EH (cell line): Measurements from ENCODE around the gene OR10V1.
A peak's percentile ranks its signal among the peaks of the same experiment; 100 is the strongest.

Experiments
- DNase-seq: peaks from one replicate; pipeline ENCODE4 v3.0.0-alpha.2; 2015; ENCODE audit warnings: low read depth

OR10V1 gene, protein sequence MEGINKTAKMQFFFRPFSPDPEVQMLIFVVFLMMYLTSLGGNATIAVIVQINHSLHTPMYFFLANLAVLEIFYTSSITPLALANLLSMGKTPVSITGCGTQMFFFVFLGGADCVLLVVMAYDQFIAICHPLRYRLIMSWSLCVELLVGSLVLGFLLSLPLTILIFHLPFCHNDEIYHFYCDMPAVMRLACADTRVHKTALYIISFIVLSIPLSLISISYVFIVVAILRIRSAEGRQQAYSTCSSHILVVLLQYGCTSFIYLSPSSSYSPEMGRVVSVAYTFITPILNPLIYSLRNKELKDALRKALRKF

GRCh38 chr11:59713745-59714144, at the start of gene OR10V1:
Gene OR10V1 (minus strand): TSS chr11:59713845. CDS start chr11:59713845, 0 bp downstream.
- no peak for DNase-seq

GRCh38 chr11:59761993-59762392, 48.3 kb upstream of the OR10V1 start:
- no peak for DNase-seq

GRCh38 chr11:59760771-59761170, 47.1 kb upstream of the OR10V1 start:
- no peak for DNase-seq

- DNase-seq, result no peak
These were observed 46.3 kb upstream of the OR10V1 start for GRCh38 chr11:59759900-59760299.

GRCh38 chr11:59758401-59759037, 44.9 kb upstream of the OR10V1 start:
- DNase-seq, result no peak

GRCh38 chr11:59756845-59757244, 43.2 kb upstream of the OR10V1 start:
- DNase-seq, result peak; percentile 50

- DNase-seq, result peak; percentile 28
These were observed 42.9 kb upstream of the OR10V1 start for GRCh38 chr11:59756558-59756840.

DNA sequence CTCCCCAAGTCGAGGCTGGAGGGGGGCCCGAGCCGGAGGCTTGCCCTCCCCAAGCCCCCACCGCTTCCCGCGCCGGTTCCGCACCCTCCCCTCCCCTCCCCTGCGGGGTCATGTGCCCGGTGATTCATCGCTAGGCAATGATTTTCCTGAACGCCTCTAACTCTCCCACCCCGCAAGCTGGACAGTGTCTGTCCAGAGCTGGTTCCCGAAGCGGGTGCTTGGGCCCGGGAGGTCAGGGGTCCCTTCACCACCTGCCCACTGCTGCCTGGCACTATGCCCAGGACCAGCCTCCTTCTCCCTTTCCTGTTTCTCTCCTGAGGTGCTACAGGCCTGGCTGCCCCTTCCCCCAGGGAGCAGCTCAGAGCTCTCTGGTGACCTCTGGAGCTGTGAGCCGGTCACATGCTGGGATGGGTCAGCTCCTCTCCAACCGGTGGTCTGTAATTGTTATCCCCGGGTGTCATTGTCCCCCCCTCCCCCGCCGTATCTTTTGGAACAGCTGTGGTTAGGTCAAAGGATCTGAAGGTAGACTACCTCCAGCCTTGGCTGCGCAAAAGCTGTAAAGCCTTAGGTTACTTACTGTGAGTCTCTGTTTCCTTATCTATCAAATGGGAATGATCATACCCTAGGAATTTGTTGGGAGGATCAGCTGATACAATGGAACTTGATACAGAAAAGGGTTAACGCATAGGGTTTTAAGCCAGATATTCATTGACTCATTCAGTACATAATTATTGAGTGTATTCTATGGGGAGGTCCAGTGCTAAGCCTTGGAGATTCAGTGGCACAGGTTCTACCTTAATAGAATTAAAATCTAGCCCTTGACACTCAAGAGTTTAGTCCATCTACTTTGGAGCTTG, 42.3 kb upstream of the OR10V1 start:
- peak; percentile 81 for DNase-seq

DNA sequence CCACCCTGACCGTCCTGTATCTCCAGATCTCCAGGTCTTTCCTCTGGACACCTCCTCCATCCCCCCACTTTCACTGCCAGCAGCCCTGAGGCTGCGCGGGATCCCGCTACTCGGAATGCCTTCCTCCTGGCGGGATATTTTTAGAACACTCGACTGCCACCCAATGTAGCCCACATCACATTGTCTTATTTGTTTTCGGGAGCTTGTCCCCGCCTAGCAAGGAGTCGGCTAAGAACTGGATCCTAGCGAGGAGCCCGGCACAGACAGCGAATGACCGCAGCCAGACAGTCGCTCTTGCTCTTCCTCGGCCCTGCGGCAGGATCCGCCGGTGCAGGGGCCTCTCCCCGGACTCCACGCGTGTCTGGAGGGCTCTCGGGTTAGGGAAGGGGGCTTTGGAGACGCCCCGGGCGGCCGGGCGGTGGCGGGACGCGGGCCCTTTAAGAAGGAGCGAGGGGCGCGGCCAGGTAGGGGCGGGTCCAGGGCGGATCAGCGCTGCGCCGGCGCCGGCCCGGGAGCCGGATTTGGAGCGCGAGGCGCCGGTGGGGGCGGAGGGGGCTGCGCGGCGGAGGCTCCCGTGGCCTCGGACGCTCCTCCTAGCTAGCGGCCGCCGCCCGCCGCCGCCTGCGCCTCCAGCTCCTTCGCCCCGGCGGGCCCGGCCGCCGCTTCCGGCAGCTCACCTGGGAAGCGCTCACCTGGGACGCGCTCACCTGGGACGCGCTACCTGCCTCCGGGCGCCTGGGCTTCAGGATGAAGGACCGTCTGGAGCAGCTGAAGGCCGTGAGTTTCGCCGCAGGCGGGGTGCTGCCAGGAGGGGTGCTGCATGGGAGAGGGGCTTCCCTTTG, 41.4 kb upstream of the OR10V1 start, which contains the start of gene STX3:
Gene STX3 (plus strand): TSS at position 518 of the 842 bp plus-strand sequence. CDS start 230 bp downstream, at position 748.
- DNase-seq, result peak; percentile 83

GRCh38 chr11:59754494-59754858, 40.8 kb upstream of the OR10V1 start:
- DNase-seq, result no peak

DNA sequence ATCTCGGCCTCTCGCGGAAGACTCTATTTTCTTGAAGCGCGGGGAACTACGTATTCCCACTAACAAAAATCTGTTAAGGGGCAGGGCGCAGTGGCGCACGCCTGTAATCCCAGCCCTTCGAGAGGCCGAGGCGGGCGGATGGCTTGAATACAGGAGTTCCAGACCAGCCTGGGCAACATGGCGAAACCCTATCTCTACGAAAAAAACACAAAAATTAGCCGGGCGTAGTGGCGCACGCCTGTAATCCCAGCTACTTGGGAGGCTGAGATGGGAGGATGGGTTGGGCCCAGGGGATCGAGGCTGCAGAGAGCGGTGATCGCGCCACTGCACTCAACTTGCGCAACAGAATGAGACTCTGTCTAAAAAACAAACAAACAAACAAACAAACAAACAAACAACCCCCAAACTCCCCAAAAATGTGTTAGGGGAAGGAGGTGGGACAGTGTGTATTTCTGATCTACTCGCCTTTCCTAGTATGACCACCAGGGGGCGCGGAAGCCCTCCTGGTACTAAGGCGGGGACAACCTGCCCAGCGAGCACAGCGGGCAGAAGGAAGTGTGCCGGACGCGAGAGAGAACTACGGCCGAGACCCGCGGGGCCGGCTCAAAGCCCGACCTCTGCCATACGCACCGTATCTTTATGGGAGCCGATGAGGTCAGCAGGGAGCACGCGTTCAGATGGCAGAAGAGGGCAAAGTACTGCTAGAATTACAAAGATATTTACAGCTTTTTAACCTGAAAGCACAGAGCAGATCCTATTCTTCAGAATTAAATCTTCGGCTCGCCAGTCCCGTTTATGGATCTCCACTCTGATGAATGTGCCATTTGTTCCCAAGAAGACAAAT, 40.2 kb upstream of the OR10V1 start:
- peak; percentile 81 for DNase-seq

DNA sequence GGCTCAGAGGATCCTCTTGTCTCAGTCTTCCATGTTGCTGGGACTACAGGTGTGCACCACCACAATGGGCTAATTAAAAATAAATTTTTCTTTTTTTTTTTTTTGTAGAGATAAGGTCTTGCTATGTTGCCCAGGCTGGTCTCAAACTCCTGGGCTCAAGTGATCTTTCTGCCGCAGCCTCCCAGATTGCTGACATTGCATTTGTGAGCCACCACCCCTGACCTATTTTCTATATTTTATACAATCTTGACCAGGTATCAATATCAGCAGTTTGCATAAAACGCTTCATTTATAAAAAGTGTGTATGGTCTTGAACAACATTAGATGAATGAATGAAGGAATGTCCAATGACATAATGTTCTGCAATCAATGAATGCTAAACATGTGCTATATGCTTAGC, 32.5 kb upstream of the OR10V1 start:
- DNase-seq, result no peak

DNA sequence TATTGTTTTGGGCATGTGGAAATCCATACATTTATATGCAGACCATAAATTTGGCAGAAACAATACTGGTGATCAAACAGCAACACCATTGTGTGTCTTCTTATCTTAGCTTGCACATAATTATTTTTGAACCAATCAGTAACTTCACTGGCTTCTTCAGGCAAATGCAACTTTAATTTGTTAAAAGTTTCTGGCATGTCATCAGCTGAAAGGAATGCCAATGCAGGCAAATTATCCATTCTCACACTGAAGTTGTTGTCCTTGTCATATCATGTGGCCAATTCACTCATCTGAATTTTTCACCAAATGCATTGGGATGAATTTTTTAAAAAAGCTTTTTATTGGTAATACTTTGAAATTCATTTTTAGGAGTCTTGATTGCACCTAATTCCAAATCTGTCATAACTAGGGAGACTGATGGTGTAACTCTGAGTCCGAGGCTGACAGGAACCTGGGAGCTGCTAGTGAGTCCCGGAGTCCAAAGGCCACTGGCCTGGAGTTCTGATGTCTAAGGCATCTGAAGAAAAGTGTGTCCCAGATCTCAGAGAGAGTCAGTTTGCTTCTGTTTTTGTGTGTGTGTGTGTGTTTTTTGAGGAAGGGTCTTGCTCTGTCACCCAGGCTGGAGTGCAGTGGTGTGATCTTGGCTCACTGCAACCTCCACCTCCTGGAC, 17.4 kb upstream of the OR10V1 start:
- no peak for DNase-seq

DNA sequence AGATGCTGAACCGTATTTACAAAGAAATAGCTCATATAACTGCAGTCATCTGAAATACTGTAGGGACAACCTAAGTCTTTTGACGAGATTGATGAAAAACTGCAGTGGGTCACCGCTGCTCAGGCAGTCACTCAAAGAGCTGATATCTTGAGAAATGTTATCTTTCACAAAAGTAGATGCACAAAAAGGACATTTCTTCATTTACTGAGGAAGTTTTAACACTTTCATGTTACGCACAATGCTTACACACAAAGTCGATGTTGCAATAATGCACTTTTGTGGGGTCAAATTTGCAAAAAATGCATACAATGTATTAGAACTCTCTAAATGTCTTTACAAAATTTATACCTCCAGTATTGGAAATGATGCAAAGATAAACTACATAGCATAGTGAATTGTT, 16.2 kb upstream of the OR10V1 start:
- no peak for DNase-seq

DNA sequence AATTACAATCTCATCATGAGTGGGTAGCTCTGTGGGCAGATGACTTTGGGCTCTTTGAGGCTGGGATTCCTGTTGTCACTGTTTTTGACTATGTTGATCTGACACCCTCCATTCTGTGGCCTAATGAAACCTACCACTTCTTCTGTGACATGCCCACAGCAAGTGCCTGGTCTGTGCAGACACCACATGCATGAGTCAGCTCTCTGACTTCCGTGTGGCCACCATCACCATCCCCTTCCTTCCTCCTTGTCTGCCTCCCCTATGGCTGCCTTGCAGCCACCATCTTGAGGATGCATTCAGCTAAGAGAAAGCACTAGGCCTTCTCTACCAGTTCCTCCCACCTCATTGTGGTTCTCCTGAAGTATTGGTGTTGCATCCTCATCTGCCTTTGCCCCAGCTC, 15.3 kb upstream of the OR10V1 start:
- DNase-seq, result no peak

DNA sequence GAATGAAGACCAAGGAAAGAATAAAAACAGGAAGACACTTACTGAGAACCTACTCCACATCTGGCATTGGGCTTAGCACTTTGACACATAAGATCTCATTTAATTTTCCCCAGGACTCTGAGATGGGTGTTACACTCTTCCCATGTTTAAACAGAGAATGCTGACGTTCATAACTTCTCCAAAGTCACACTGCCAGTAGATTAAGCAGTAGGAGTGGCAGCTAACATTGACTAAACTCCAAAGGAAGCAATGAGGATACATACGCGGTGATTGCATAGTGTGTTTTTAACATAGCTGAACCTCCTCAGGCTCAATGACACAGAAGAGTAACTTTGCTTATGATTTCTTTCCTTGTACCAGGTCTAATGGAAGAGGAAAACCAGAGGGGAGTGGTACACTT, 14.5 kb upstream of the OR10V1 start:
- DNase-seq, result no peak

- no peak for DNase-seq
These were observed 13.8 kb upstream of the OR10V1 start for GRCh38 chr11:59727426-59727825.

GRCh38 chr11:59724066-59724465, 10.4 kb upstream of the OR10V1 start:
- peak; percentile 8 for DNase-seq

- DNase-seq, result no peak
These were observed 5.9 kb upstream of the OR10V1 start for GRCh38 chr11:59719556-59719955.

- no peak for DNase-seq
These were observed 2.4 kb upstream of the OR10V1 start for GRCh38 chr11:59716051-59716450.
